Mucosa of stomach (tissue), 1 donor: ENCODE measurements around the gene DZANK1.
"Not testable (repeated sequence)": the region's sequence is repeated elsewhere in the genome, so short reads cannot be mapped to it uniquely, and the experiment has no call there.

Experiments
- H3K27me3 ChIP-seq: one replicate; pipeline ENCODE4 v1.7.0; 2013; ENCODE audit warnings: mild to moderate bottlenecking, low read length; ENCODE audit not compliant: control insufficient read depth, insufficient read depth
- H3K36me3 ChIP-seq: one replicate; pipeline ENCODE4 v1.7.0; 2013; ENCODE audit warnings: low read length; ENCODE audit not compliant: control insufficient read depth, insufficient read depth
- H3K4me1 ChIP-seq: one replicate; pipeline ENCODE4 v1.7.0; 2013; ENCODE audit warnings: mild to moderate bottlenecking, low read length; ENCODE audit not compliant: control insufficient read depth, insufficient read depth
- H3K4me3 ChIP-seq: one replicate; pipeline ENCODE4 v1.7.0; 2013; ENCODE audit warnings: low read length
- H3K9ac ChIP-seq: one replicate; pipeline ENCODE4 v1.7.0; 2013; ENCODE audit warnings: mild to moderate bottlenecking, low read length, moderate library complexity
- H3K9me3 ChIP-seq: one replicate; pipeline ENCODE4 v1.7.0; 2013; ENCODE audit warnings: mild to moderate bottlenecking, low read length, moderate library complexity; ENCODE audit not compliant: control insufficient read depth
- donor health status: Pancreatic carcinoma.

DZANK1 gene

GRCh38 chr20:18466894-18467730, at the start of gene DZANK1, which contains the start of gene POLR3F:
Gene DZANK1 (minus strand): TSS chr20:18467030. CDS start chr20:18465358, 1,672 bp downstream.
Gene POLR3F (plus strand): TSS chr20:18467390. CDS start chr20:18467507, 117 bp downstream.
- peak within 1 kb of the TSS; percentile 91 for H3K9ac ChIP-seq
- peaks cover 3% of the 10 kb centered on the region for H3K4me1 ChIP-seq
- no peaks in the 10 kb centered on the region for H3K27me3 ChIP-seq
- H3K9me3 ChIP-seq, result no peaks in the 10 kb centered on the region
- peak within 1 kb of the TSS; percentile 99 for H3K4me3 ChIP-seq
- no peaks in the 10 kb centered on the region for H3K36me3 ChIP-seq

- Histone ChIP-seq H3K4me3 (no peak overlapping the region), H3K36me3 (no peaks in the 10 kb centered on the region), H3K27me3 (no peaks in the 10 kb centered on the region), H3K9ac (no peak overlapping the region), H3K4me1 (no peaks in the 10 kb centered on the region), H3K9me3 (no peaks in the 10 kb centered on the region)
These were observed 49.1 kb upstream of the DZANK1 start for GRCh38 chr20:18515973-18516372.

- no peak overlapping the region for H3K4me3 ChIP-seq
- no peaks in the 10 kb centered on the region for H3K27me3 ChIP-seq
- no peak overlapping the region for H3K9ac ChIP-seq
- no peaks in the 10 kb centered on the region for H3K9me3 ChIP-seq
- H3K36me3 ChIP-seq, result no peaks in the 10 kb centered on the region
- H3K4me1 ChIP-seq, result peaks cover 4% of the 10 kb centered on the region
These were observed 47.3 kb upstream of the DZANK1 start for GRCh38 chr20:18514127-18514526.

GRCh38 chr20:18513208-18513607, 46.4 kb upstream of the DZANK1 start:
- no peak overlapping the region for H3K9ac ChIP-seq
- H3K4me1 ChIP-seq, result peaks cover 8% of the 10 kb centered on the region
- no peaks in the 10 kb centered on the region for H3K9me3 ChIP-seq
- no peak overlapping the region for H3K4me3 ChIP-seq
- no peaks in the 10 kb centered on the region for H3K36me3 ChIP-seq
- no peaks in the 10 kb centered on the region for H3K27me3 ChIP-seq

GRCh38 chr20:18511571-18511970, 44.7 kb upstream of the DZANK1 start:
- peaks cover 11% of the 10 kb centered on the region for H3K4me1 ChIP-seq

GRCh38 chr20:18507218-18508191, 40.7 kb upstream of the DZANK1 start, which contains the start of gene SEC23B:
Gene SEC23B (plus strand): TSS chr20:18507940. CDS start chr20:18510836, 2,896 bp downstream.
- Histone ChIP-seq H3K9me3 (no peaks in the 10 kb centered on the region), H3K27me3 (no peaks in the 10 kb centered on the region), H3K9ac (peak within 1 kb of the TSS; percentile 96), H3K4me3 (peak within 1 kb of the TSS; percentile 54), H3K4me1 (peaks cover 11% of the 10 kb centered on the region), H3K36me3 (no peaks in the 10 kb centered on the region)

More at GRCh38 chr20:18511571-18511970, 44.7 kb upstream of the DZANK1 start:
- Histone ChIP-seq H3K9me3 (no peaks in the 10 kb centered on the region), H3K27me3 (no peaks in the 10 kb centered on the region), H3K9ac (no peak overlapping the region), H3K4me3 (no peak overlapping the region), H3K36me3 (no peaks in the 10 kb centered on the region)

GRCh38 chr20:18506744-18507143, 39.9 kb upstream of the DZANK1 start:
- Histone ChIP-seq H3K9ac (peak overlapping the region; percentile 96), H3K9me3 (no peaks in the 10 kb centered on the region), H3K27me3 (no peaks in the 10 kb centered on the region), H3K4me1 (peaks cover 11% of the 10 kb centered on the region), H3K36me3 (no peaks in the 10 kb centered on the region), H3K4me3 (peak overlapping the region; percentile 54)

GRCh38 chr20:18504479-18505060, 37.7 kb upstream of the DZANK1 start:
- Histone ChIP-seq H3K4me1 (peaks cover 11% of the 10 kb centered on the region), H3K27me3 (no peaks in the 10 kb centered on the region), H3K9ac (no peak overlapping the region), H3K4me3 (no peak overlapping the region), H3K36me3 (no peaks in the 10 kb centered on the region), H3K9me3 (no peaks in the 10 kb centered on the region)

GRCh38 chr20:18501672-18502071, 34.8 kb upstream of the DZANK1 start:
- not testable (repeated sequence) for H3K36me3 ChIP-seq, H3K27me3 ChIP-seq, H3K4me3 ChIP-seq, H3K4me1 ChIP-seq, H3K9me3 ChIP-seq, H3K9ac ChIP-seq

- Histone ChIP-seq H3K4me3 (no peak overlapping the region), H3K9me3 (no peaks in the 10 kb centered on the region), H3K36me3 (no peaks in the 10 kb centered on the region), H3K9ac (no peak overlapping the region), H3K4me1 (peaks cover 7% of the 10 kb centered on the region), H3K27me3 (no peaks in the 10 kb centered on the region)
These were observed 30.8 kb upstream of the DZANK1 start for GRCh38 chr20:18497603-18498002.

- Histone ChIP-seq H3K9ac (peak within 1 kb of the TSS; percentile 79), H3K9me3 (no peaks in the 10 kb centered on the region), H3K27me3 (no peaks in the 10 kb centered on the region)
These were observed 30.1 kb upstream of the DZANK1 start, which contains the start of gene RBBP9 for GRCh38 chr20:18496740-18497592. Gene RBBP9 (minus strand): TSS chr20:18497225. CDS start chr20:18497167, 58 bp downstream.

More at GRCh38 chr20:18496740-18497592, 30.1 kb upstream of the DZANK1 start, which contains the start of gene RBBP9:
- Histone ChIP-seq H3K36me3 (no peaks in the 10 kb centered on the region), H3K4me3 (peak within 1 kb of the TSS; percentile 64), H3K4me1 (peaks cover 7% of the 10 kb centered on the region)
